SK-N-SH (cell line): Measurements from ENCODE around the gene SULT1B1.

ENCODE experiments used
- ELF1 ChIP-seq: IDR thresholded peaks from 2 replicates; pipeline ENCODE4 v1.4.0; 2012
- EZH2phosphoT487 ChIP-seq: fragments of 200-600 bp; sonication (generic); IDR thresholded peaks from 2 replicates; pipeline ENCODE4 v1.6.1; 2017; ENCODE audit warnings: low read depth, mixed run types, mild to moderate bottlenecking, antibody characterized with exemption, moderate library complexity, borderline replicate concordance
- MEF2A ChIP-seq: IDR thresholded peaks from 2 replicates; pipeline ENCODE4 v1.4.0; 2012; ENCODE audit warnings: low read depth, borderline replicate concordance
- MXI1 ChIP-seq: IDR thresholded peaks from 2 replicates; pipeline ENCODE4 v1.6.1; 2012; ENCODE audit warnings: mild to moderate bottlenecking, low read depth, low read length, improper control_type of control experiment
- NFIC ChIP-seq: IDR thresholded peaks from 2 replicates; pipeline ENCODE4 v1.4.0; 2012; ENCODE audit warnings: borderline replicate concordance
- POLR2AphosphoS5 ChIP-seq: IDR thresholded peaks from 2 replicates; pipeline ENCODE4 v1.6.1; 2012; ENCODE audit warnings: low read depth, low read length
- RAD21 ChIP-seq: IDR thresholded peaks from 2 replicates; pipeline ENCODE4 v1.6.1; 2012; ENCODE audit warnings: mild to moderate bottlenecking, low read length
- RCOR1 ChIP-seq: fragments of 150-350 bp; IDR thresholded peaks from 2 replicates; pipeline ENCODE4 v1.6.1; 2017; ENCODE audit warnings: antibody characterized with exemption, low read length
- RFX5 ChIP-seq: IDR thresholded peaks from 2 replicates; pipeline ENCODE4 v1.6.1; 2012; ENCODE audit warnings: mild to moderate bottlenecking, improper control_type of control experiment, low read length
- USF2 ChIP-seq: fragments of 150-350 bp; IDR thresholded peaks from 2 replicates; pipeline ENCODE4 v1.6.1; 2017; ENCODE audit warnings: antibody characterized with exemption, low read length, low read depth, borderline replicate concordance
- TF ChIP-seq, protein P1 (sequence below): fragments of 200-600 bp; sonication (generic); IDR thresholded peaks from 2 replicates; pipeline ENCODE4 v1.6.1; 2017; ENCODE audit warnings: antibody characterized with exemption, mild to moderate bottlenecking, moderate library complexity

DNA sequence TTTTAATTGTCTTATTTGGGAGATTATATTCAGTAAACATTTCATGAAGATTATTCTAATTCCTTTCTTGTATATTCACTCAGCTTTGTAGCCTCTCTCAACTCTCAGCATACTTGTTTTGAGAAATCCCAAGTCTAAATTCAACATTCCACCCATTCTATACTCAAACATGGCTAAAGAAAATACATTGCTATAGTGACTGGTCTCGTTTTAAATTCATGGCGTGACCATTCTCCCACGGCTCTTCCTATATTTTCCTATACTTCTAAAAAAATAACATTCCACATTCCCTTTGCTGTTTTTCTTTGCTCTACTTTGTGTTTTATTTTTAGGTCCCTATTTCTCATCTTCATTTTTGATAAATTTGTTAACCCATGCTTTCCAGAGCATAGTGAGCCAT, 58.2 kb downstream of the SULT1B1 start:
- TF ChIP-seq, protein P1, sequence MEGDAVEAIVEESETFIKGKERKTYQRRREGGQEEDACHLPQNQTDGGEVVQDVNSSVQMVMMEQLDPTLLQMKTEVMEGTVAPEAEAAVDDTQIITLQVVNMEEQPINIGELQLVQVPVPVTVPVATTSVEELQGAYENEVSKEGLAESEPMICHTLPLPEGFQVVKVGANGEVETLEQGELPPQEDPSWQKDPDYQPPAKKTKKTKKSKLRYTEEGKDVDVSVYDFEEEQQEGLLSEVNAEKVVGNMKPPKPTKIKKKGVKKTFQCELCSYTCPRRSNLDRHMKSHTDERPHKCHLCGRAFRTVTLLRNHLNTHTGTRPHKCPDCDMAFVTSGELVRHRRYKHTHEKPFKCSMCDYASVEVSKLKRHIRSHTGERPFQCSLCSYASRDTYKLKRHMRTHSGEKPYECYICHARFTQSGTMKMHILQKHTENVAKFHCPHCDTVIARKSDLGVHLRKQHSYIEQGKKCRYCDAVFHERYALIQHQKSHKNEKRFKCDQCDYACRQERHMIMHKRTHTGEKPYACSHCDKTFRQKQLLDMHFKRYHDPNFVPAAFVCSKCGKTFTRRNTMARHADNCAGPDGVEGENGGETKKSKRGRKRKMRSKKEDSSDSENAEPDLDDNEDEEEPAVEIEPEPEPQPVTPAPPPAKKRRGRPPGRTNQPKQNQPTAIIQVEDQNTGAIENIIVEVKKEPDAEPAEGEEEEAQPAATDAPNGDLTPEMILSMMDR: no peak
- TF ChIP-seq USF2 (no peak), MEF2A (no peak), NFIC (no peak), MXI1 (no peak), EZH2phosphoT487 (no peak), POLR2AphosphoS5 (no peak), RFX5 (no peak), RAD21 (no peak), RCOR1 (no peak), ELF1 (no peak)
